IPS-20b (cell line): ENCODE measurements around the gene CHAC1.

Source experiments
- H3K27ac ChIP-seq: one replicate; pipeline ENCODE4 v1.5.1; 2013; ENCODE audit warnings: low read length
- H3K27me3 ChIP-seq: 2 replicates; pipeline ENCODE4 v1.6.1; 2013; ENCODE audit warnings: mild to moderate bottlenecking, low read length, inconsistent platforms; ENCODE audit not compliant: insufficient read depth
- H3K36me3 ChIP-seq: 2 replicates; pipeline ENCODE4 v1.6.1; 2013; ENCODE audit warnings: low read depth, mild to moderate bottlenecking, inconsistent platforms, low read length, moderate library complexity; ENCODE audit not compliant: insufficient read depth
- H3K4me1 ChIP-seq: 2 replicates; pipeline ENCODE4 v1.6.1; 2013; ENCODE audit warnings: mild to moderate bottlenecking, control low read depth, inconsistent platforms, low read length, moderate library complexity; ENCODE audit not compliant: insufficient read depth
- H3K4me3 ChIP-seq: 2 replicates; pipeline ENCODE4 v1.5.1; 2013; ENCODE audit warnings: mild to moderate bottlenecking, low read length, inconsistent platforms
- H3K9ac ChIP-seq: 2 replicates; pipeline ENCODE4 v1.6.1; 2013; ENCODE audit warnings: low read depth, mild to moderate bottlenecking, inconsistent platforms, low read length, moderate library complexity
- H3K9me3 ChIP-seq: 2 replicates; pipeline ENCODE4 v1.6.1; 2013; ENCODE audit warnings: mild to moderate bottlenecking, low read depth, low read length, inconsistent platforms; ENCODE audit not compliant: insufficient read depth

CHAC1 gene

GRCh38 chr15:40914486-40914885 lies 38.8 kb upstream of the CHAC1 start:
- H3K4me1 ChIP-seq, result peaks cover 6% of the 10 kb centered on the region; the same call in 1 of the 2 replicates
- no peak overlapping the region for H3K4me3 ChIP-seq
- no peaks in the 10 kb centered on the region for H3K36me3 ChIP-seq
- H3K27me3 ChIP-seq, result peaks cover 34% of the 10 kb centered on the region
- H3K9ac ChIP-seq, result no peak overlapping the region
- no peaks in the 10 kb centered on the region for H3K9me3 ChIP-seq
- H3K27ac ChIP-seq, result no peak overlapping the region

GRCh38 chr15:40915116-40915661 lies 38.1 kb upstream of the CHAC1 start:
- Histone ChIP-seq H3K27me3 (peaks cover 41% of the 10 kb centered on the region), H3K9ac (no peak overlapping the region), H3K27ac (no peak overlapping the region), H3K9me3 (no peaks in the 10 kb centered on the region), H3K36me3 (no peaks in the 10 kb centered on the region), H3K4me3 (no peak overlapping the region), H3K4me1 (peaks cover 6% of the 10 kb centered on the region; the same call in 1 of the 2 replicates)

GRCh38 chr15:40915679-40916078 lies 37.6 kb upstream of the CHAC1 start:
- no peaks in the 10 kb centered on the region for H3K9me3 ChIP-seq
- no peak overlapping the region for H3K27ac ChIP-seq
- no peaks in the 10 kb centered on the region for H3K36me3 ChIP-seq
- peaks cover 45% of the 10 kb centered on the region for H3K27me3 ChIP-seq
- no peak overlapping the region for H3K9ac ChIP-seq
- H3K4me1 ChIP-seq, result peaks cover 6% of the 10 kb centered on the region; the same call in 1 of the 2 replicates
- H3K4me3 ChIP-seq, result no peak overlapping the region

- H3K27ac ChIP-seq, result no peak overlapping the region
- H3K4me1 ChIP-seq, result no peaks in the 10 kb centered on the region
- H3K9me3 ChIP-seq, result no peaks in the 10 kb centered on the region
- H3K27me3 ChIP-seq, result peaks cover 63% of the 10 kb centered on the region
- H3K36me3 ChIP-seq, result no peaks in the 10 kb centered on the region
- H3K4me3 ChIP-seq, result no peak overlapping the region
- H3K9ac ChIP-seq, result no peak overlapping the region
These were observed 35.7 kb upstream of the CHAC1 start for GRCh38 chr15:40917585-40917984.

GRCh38 chr15:40918146-40918798 lies 35.0 kb upstream of the CHAC1 start:
- Histone ChIP-seq H3K36me3 (no peaks in the 10 kb centered on the region), H3K4me3 (no peak overlapping the region), H3K27me3 (peaks cover 70% of the 10 kb centered on the region), H3K9ac (no peak overlapping the region), H3K27ac (no peak overlapping the region), H3K9me3 (no peaks in the 10 kb centered on the region), H3K4me1 (no peaks in the 10 kb centered on the region)

GRCh38 chr15:40918799-40919392 lies 34.4 kb upstream of the CHAC1 start:
- Histone ChIP-seq H3K4me3 (no peak overlapping the region), H3K36me3 (no peaks in the 10 kb centered on the region), H3K4me1 (no peaks in the 10 kb centered on the region), H3K27me3 (peaks cover 76% of the 10 kb centered on the region), H3K9ac (no peak overlapping the region), H3K27ac (no peak overlapping the region), H3K9me3 (no peaks in the 10 kb centered on the region)

GRCh38 chr15:40921949-40922607 lies 31.2 kb upstream of the CHAC1 start:
- Histone ChIP-seq H3K9me3 (no peaks in the 10 kb centered on the region; the same call in 1 of the 2 replicates), H3K4me3 (no peak overlapping the region), H3K4me1 (no peaks in the 10 kb centered on the region; the same call in 1 of the 2 replicates), H3K27me3 (peaks cover 99% of the 10 kb centered on the region), H3K27ac (no peak overlapping the region), H3K36me3 (no peaks in the 10 kb centered on the region), H3K9ac (no peak overlapping the region)

- H3K27me3 ChIP-seq, result peaks cover 99% of the 10 kb centered on the region
- H3K27ac ChIP-seq, result no peak overlapping the region
- no peaks in the 10 kb centered on the region; the same call in 1 of the 2 replicates for H3K4me1 ChIP-seq
- H3K36me3 ChIP-seq, result no peaks in the 10 kb centered on the region
- H3K9ac ChIP-seq, result no peak overlapping the region
- no peaks in the 10 kb centered on the region; the same call in 1 of the 2 replicates for H3K9me3 ChIP-seq
- H3K4me3 ChIP-seq, result no peak overlapping the region
These were observed 30.7 kb upstream of the CHAC1 start for GRCh38 chr15:40922608-40923005.

- Histone ChIP-seq H3K9me3 (no peaks in the 10 kb centered on the region; the same call in 1 of the 2 replicates), H3K27ac (no peak overlapping the region), H3K27me3 (peaks cover 99% of the 10 kb centered on the region), H3K36me3 (no peaks in the 10 kb centered on the region), H3K9ac (no peak overlapping the region), H3K4me1 (no peaks in the 10 kb centered on the region; the same call in 1 of the 2 replicates), H3K4me3 (no peak overlapping the region)
These were observed 29.7 kb upstream of the CHAC1 start for GRCh38 chr15:40923551-40923950.

- Histone ChIP-seq H3K4me3 (peak overlapping the region; percentile 53; the same call in 1 of the 2 replicates), H3K27me3 (peaks cover 99% of the 10 kb centered on the region), H3K4me1 (no peaks in the 10 kb centered on the region; the same call in 1 of the 2 replicates), H3K9me3 (no peaks in the 10 kb centered on the region; the same call in 1 of the 2 replicates), H3K9ac (no peak overlapping the region; the same call in 1 of the 2 replicates), H3K27ac (no peak overlapping the region), H3K36me3 (no peaks in the 10 kb centered on the region)
These were observed 27.8 kb upstream of the CHAC1 start for GRCh38 chr15:40925495-40925862.

- Histone ChIP-seq H3K27me3 (peaks cover 99% of the 10 kb centered on the region), H3K9me3 (no peaks in the 10 kb centered on the region; the same call in 1 of the 2 replicates), H3K4me3 (peak overlapping the region; percentile 53; the same call in 1 of the 2 replicates), H3K9ac (no peak overlapping the region; the same call in 1 of the 2 replicates), H3K4me1 (peaks cover 4% of the 10 kb centered on the region; the same call in 1 of the 2 replicates), H3K36me3 (no peaks in the 10 kb centered on the region), H3K27ac (no peak overlapping the region)
These were observed 27.2 kb upstream of the CHAC1 start for GRCh38 chr15:40925863-40926658.
